Measurements from ENCODE around the gene SEMA3F.

Gene SEMA3F

GRCh38 chr3:50147861-50148260 lies 7.3 kb upstream of the SEMA3F start:
- Histone ChIP-seq H3K4me2 (ENCODE audit: low read length) (no peak overlapping the region), H3K9ac (ENCODE audit: low read depth, low read length) (no peak overlapping the region)

DNA sequence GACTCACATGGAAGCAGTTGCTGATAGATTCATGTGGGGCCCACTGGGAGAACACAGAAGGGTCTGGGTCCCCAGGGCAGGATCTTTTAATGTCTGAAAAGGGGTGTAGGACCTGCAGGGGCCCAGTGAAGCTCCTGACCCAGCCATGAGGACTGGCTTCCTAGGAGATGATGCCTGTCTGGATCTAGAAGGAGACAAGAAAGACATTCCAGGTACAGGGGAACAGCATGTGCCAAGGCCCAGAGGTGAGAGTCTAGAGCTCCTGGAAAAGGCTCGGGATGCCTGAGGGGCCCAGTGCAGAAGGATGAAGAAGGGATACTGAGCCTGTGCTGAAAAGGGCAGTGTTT lies 4.7 kb upstream of the SEMA3F start:
- H3K4me2 ChIP-seq (ENCODE audit: low read length), result no peak overlapping the region
- H3K9me3 ChIP-seq (replicated peaks; ENCODE audit: low read length), result no peaks in the 10 kb centered on the region
- peaks cover 13% of the 10 kb centered on the region for H3K27me3 ChIP-seq (ENCODE audit: control insufficient read depth, insufficient read depth, low read length)
- no peaks in the 10 kb centered on the region for H3K36me3 ChIP-seq (ENCODE audit: insufficient read depth, low read length)
- H3K4me1 ChIP-seq (ENCODE audit: control insufficient read depth, insufficient read depth, low read length), result peaks cover under 1% of the 10 kb centered on the region
- no peak overlapping the region for H3K4me3 ChIP-seq (ENCODE audit: low read length)
- no peak overlapping the region for H3K9ac ChIP-seq (ENCODE audit: low read depth, low read length)

More at GRCh38 chr3:50147861-50148260, 7.3 kb upstream of the SEMA3F start:
- no peaks in the 10 kb centered on the region for H3K36me3 ChIP-seq (ENCODE audit: insufficient read depth, low read length)
- H3K27me3 ChIP-seq (ENCODE audit: control insufficient read depth, insufficient read depth, low read length), result no peaks in the 10 kb centered on the region
- H3K4me1 ChIP-seq (ENCODE audit: control insufficient read depth, insufficient read depth, low read length), result no peaks in the 10 kb centered on the region
- H3K9me3 ChIP-seq (replicated peaks; ENCODE audit: low read length), result no peaks in the 10 kb centered on the region
- H3K4me3 ChIP-seq (ENCODE audit: low read length), result no peak overlapping the region

DNA sequence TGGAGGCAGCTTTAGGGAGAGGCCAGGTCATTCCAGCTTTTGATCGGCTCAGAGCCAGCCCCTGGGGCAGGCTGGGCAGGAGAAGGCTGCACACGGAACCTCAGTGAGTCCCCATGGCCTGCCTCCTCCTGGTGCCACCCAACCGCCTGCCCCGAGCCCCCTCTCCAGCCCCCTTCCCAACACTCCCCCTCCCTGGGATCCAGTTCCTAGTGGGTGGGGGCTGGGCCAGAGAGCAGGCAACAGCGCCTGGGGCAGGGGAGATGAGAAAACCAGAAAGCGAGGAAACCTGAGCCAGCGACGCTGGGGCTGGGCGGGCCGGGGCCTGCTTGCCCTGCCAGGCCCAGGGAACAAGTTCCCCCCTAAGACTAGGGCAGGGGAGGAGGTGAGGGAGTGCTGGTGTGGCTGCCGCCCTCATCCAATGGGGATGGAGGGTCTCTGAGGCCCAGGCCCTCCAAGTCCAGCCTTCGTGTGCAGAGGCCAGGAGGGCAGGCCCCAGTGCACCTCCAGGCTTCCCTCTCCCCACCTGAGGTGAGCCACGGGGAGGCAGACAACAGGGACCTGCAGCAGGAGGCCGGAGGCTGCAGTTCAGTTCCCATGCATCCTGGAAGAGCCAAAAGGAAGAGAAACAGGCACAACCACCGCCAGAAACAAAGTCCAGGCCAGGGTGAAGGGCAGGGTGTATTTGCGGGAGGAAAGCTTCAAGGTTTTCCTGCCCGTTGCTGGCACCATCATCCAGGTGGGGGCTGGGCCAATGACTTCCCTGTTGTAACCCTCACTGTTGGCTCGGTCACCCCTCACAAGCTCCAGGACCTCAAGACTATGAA lies 4.0 kb upstream of the SEMA3F start:
- Histone ChIP-seq H3K4me1 (ENCODE audit: control insufficient read depth, insufficient read depth, low read length) (peaks cover 8% of the 10 kb centered on the region), H3K4me2 (ENCODE audit: low read length) (no peak overlapping the region), H3K9ac (ENCODE audit: low read depth, low read length) (no peak overlapping the region)

DNA sequence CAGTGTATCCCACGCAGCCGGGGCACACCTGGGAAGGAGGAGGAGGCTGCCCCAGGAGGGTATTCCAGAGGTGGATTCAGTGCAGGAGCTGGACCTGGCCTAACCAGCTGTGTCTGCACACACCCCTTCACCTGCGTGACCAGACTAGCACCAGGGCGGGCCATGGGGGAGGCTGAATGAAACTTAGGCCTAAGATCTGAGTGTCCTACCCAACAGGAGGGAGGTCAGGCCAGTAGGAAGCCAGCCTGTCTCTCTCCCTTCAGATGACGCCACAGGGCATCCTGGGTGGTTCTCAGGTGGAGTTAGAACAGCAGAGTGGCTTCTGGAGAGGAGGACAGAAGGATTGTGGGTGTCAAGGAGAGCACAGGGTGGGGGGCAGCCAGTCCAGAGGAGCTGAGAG lies 3.4 kb upstream of the SEMA3F start:
- Histone ChIP-seq H3K4me2 (ENCODE audit: low read length) (no peak overlapping the region), H3K36me3 (ENCODE audit: insufficient read depth, low read length) (no peaks in the 10 kb centered on the region), H3K27me3 (ENCODE audit: control insufficient read depth, insufficient read depth, low read length) (peaks cover 19% of the 10 kb centered on the region), H3K9ac (ENCODE audit: low read depth, low read length) (no peak overlapping the region), H3K9me3 (replicated peaks; ENCODE audit: low read length) (no peaks in the 10 kb centered on the region), H3K4me3 (ENCODE audit: low read length) (no peak overlapping the region), H3K4me1 (ENCODE audit: control insufficient read depth, insufficient read depth, low read length) (peaks cover 10% of the 10 kb centered on the region)

More for the DNA sequence above, 4.0 kb upstream of the SEMA3F start:
- Histone ChIP-seq H3K27me3 (ENCODE audit: control insufficient read depth, insufficient read depth, low read length) (peaks cover 19% of the 10 kb centered on the region), H3K9me3 (replicated peaks; ENCODE audit: low read length) (no peaks in the 10 kb centered on the region), H3K36me3 (ENCODE audit: insufficient read depth, low read length) (no peaks in the 10 kb centered on the region), H3K4me3 (ENCODE audit: low read length) (no peak overlapping the region)

DNA sequence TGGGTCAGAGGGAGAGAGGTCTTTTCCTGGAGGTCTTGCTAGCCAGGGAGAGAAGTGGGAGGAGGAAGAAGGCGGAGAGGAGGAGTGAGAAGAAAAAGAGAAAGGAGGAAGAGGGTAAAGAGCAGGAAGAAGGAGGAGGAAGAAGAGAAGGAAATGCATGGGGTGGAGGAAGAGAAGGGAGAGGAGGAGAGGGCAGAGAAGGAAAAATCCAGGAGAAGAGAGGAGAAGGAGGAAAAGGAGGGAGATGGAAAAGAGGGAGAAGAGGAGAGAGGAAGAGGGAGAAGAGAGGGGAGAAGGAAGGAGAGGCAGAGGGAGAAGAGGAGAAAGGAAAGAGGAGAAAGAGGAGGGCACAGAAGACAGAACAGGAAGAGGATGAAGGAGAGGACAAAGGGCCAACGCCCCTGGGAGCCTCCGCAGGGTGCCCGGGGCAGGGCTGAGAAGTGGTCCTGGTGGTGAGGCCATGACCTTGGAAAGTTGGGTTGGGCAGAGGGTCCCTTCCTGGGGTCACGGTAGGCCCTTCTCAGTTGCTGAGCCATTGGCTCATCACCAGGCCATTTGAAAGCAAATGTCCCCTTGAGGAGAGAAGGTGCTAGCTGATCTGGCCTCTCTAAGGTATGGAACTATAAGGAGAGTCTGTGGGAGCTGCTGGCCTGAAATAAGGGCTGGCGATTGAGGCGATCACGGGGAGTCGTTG lies 1.2 kb upstream of the SEMA3F start:
- peaks cover 19% of the 10 kb centered on the region for H3K27me3 ChIP-seq (ENCODE audit: control insufficient read depth, insufficient read depth, low read length)
- H3K36me3 ChIP-seq (ENCODE audit: insufficient read depth, low read length), result no peaks in the 10 kb centered on the region
- H3K4me2 ChIP-seq (ENCODE audit: low read length), result peak overlapping the region; percentile 81
- H3K9me3 ChIP-seq (replicated peaks; ENCODE audit: low read length), result no peaks in the 10 kb centered on the region
- H3K4me3 ChIP-seq (ENCODE audit: low read length), result no peak overlapping the region
- peaks cover 20% of the 10 kb centered on the region for H3K4me1 ChIP-seq (ENCODE audit: control insufficient read depth, insufficient read depth, low read length)
- H3K9ac ChIP-seq (ENCODE audit: low read depth, low read length), result no peak overlapping the region

DNA sequence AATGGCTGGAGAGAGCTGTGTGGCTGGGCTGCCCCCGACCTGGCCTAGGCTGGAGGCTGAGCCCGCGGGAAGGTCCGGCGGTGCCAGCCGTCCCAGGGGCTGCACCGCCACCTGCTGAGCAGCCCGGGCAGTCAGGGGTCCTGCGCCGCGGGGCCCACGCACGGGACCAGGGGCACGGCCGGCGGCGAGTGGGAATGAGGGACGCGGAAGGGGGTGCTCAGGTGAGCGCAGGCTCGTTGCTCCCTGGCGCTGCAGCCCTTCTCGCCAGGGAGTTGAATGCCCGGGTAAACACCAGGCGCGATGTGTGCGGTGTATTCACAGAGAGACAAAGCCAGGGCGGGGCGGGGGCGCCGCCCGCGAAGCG lies 666 bp upstream of the SEMA3F start:
- Histone ChIP-seq H3K4me3 (ENCODE audit: low read length) (peak overlapping the region; percentile 64), H3K9me3 (replicated peaks; ENCODE audit: low read length) (no peaks in the 10 kb centered on the region), H3K9ac (ENCODE audit: low read depth, low read length) (no peak overlapping the region), H3K4me2 (ENCODE audit: low read length) (peak overlapping the region; percentile 81), H3K4me1 (ENCODE audit: control insufficient read depth, insufficient read depth, low read length) (peaks cover 20% of the 10 kb centered on the region), H3K27me3 (ENCODE audit: control insufficient read depth, insufficient read depth, low read length) (peaks cover 19% of the 10 kb centered on the region), H3K36me3 (ENCODE audit: insufficient read depth, low read length) (no peaks in the 10 kb centered on the region)

- Histone ChIP-seq H3K9ac (ENCODE audit: low read depth, low read length) (peak overlapping the region; percentile 77), H3K36me3 (ENCODE audit: insufficient read depth, low read length) (no peaks in the 10 kb centered on the region), H3K27me3 (ENCODE audit: control insufficient read depth, insufficient read depth, low read length) (peaks cover 19% of the 10 kb centered on the region), H3K4me1 (ENCODE audit: control insufficient read depth, insufficient read depth, low read length) (peaks cover 22% of the 10 kb centered on the region), H3K4me3 (ENCODE audit: low read length) (peak overlapping the region; percentile 75), H3K9me3 (replicated peaks; ENCODE audit: low read length) (no peaks in the 10 kb centered on the region), H3K4me2 (ENCODE audit: low read length) (peak overlapping the region; percentile 92)
These were observed 361 bp downstream of the SEMA3F start for GRCh38 chr3:50155491-50155878.

DNA sequence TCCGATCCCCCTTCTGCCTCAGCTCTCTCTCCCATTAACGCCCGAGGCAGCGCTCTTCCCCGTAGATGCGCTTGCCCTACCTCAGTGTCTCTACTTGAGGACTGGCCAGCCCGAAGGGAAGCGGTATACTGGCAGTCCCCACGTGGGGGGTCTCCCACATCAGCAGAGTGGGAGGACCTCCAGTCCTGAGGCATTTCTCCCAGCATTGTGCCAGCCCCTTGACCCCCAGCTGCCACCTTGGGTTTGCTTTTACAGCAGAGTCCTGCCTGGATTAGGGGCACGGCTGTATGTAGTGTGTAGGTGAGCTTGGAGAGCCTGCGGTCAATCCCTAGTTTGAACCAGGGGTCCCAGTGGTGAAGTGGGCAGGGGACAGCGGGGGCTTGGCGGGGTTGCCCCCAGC lies 767 bp downstream of the SEMA3F start:
- Histone ChIP-seq H3K4me3 (ENCODE audit: low read length) (peak overlapping the region; percentile 75), H3K36me3 (ENCODE audit: insufficient read depth, low read length) (no peaks in the 10 kb centered on the region), H3K4me2 (ENCODE audit: low read length) (peak overlapping the region; percentile 92), H3K9me3 (replicated peaks; ENCODE audit: low read length) (no peaks in the 10 kb centered on the region), H3K4me1 (ENCODE audit: control insufficient read depth, insufficient read depth, low read length) (peaks cover 22% of the 10 kb centered on the region), H3K9ac (ENCODE audit: low read depth, low read length) (peak overlapping the region; percentile 77), H3K27me3 (ENCODE audit: control insufficient read depth, insufficient read depth, low read length) (peaks cover 19% of the 10 kb centered on the region)

- Histone ChIP-seq H3K4me3 (ENCODE audit: low read length) (peak overlapping the region; percentile 75), H3K9ac (ENCODE audit: low read depth, low read length) (no peak overlapping the region), H3K36me3 (ENCODE audit: insufficient read depth, low read length) (no peaks in the 10 kb centered on the region), H3K27me3 (ENCODE audit: control insufficient read depth, insufficient read depth, low read length) (peaks cover 19% of the 10 kb centered on the region), H3K4me1 (ENCODE audit: control insufficient read depth, insufficient read depth, low read length) (peaks cover 22% of the 10 kb centered on the region), H3K4me2 (ENCODE audit: low read length) (peak overlapping the region; percentile 92), H3K9me3 (replicated peaks; ENCODE audit: low read length) (no peaks in the 10 kb centered on the region)
These were observed 1.7 kb downstream of the SEMA3F start for GRCh38 chr3:50156549-50157493.

- Histone ChIP-seq H3K4me2 (ENCODE audit: low read length) (no peak overlapping the region), H3K9ac (ENCODE audit: low read depth, low read length) (no peak overlapping the region), H3K4me1 (ENCODE audit: control insufficient read depth, insufficient read depth, low read length) (peaks cover 27% of the 10 kb centered on the region), H3K4me3 (ENCODE audit: low read length) (no peak overlapping the region), H3K27me3 (ENCODE audit: control insufficient read depth, insufficient read depth, low read length) (peaks cover 19% of the 10 kb centered on the region), H3K36me3 (ENCODE audit: insufficient read depth, low read length) (no peaks in the 10 kb centered on the region), H3K9me3 (replicated peaks; ENCODE audit: low read length) (no peaks in the 10 kb centered on the region)
These were observed 2.9 kb downstream of the SEMA3F start for GRCh38 chr3:50157827-50158529.

All from skeletal muscle satellite cell (primary cell).